Astrocyte of the spinal cord (primary cell): ENCODE results near the gene SH2D4B.
A peak's percentile ranks its signal among the peaks of the same experiment; 100 is the strongest.

ENCODE experiments used
- DNase-seq: peaks from one replicate; pipeline ENCODE4 v3.0.0; 2011; ENCODE audit warnings: low read depth, low spot score
- H3K4me3 ChIP-seq: 2 replicates; pipeline ENCODE4 v1.5.1; 2011; ENCODE audit warnings: low read depth, mild to moderate bottlenecking, low read length, moderate library complexity
- CTCF ChIP-seq: IDR thresholded peaks from 2 replicates; pipeline ENCODE4 v1.5.1; 2012; ENCODE audit warnings: low read depth, mild to moderate bottlenecking, low read length, inconsistent platforms
- in situ Hi-C: cut with HindIII; loops from 2 replicates; pipeline ENCODE4 v1.10.0; 2017; ENCODE audit warnings: low sequenced_read_pairs

The SH2D4B gene

DNA sequence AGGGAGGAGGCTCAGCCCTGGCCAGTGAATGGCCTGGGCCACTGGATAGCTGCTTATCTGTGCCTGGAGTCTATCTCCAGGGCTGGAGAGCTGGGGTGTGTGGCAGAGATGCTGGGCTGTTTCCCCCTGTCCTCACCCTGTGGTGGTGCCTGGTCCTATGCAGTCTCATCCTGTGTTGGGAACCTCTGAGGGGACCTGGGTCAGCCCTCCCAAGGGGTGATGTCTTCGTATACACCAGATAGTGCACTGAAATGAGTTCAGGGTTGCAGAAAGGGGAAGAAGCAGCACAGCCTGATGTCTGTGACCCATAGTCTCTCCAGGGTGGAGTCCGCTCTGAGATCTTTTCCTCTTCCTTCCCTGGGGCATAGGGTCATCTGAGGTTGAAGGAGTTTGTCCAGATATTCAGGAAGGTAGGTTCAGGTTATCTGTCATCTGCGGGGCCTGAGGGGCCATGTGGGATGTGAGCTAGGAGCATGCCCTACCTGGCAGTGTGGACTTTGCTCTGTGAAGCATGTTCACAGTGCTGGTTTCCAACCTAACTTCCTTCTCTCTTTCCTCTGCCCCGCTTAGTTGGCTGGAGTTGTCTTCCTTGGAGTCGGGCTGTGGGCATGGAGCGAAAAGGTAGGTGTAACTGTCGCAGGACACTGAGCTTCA lies 33.4 kb upstream of the SH2D4B start:
- no peak overlapping the region for H3K4me3 ChIP-seq
- in situ Hi-C loops = no loop called here
- no peak for DNase-seq
- TF ChIP-seq CTCF = no peak

GRCh38 chr10:80504897-80505465 lies 32.7 kb upstream of the SH2D4B start:
- no peak for DNase-seq
- H3K4me3 ChIP-seq = no peak overlapping the region
- no peak for TF ChIP-seq CTCF

GRCh38 chr10:80506189-80506575 lies 31.5 kb upstream of the SH2D4B start:
- H3K4me3 ChIP-seq = no peak overlapping the region
- in situ Hi-C loops = no loop called here
- DNase-seq = peak; percentile 78
- TF ChIP-seq CTCF = no peak

More at GRCh38 chr10:80504897-80505465, 32.7 kb upstream of the SH2D4B start:
- in situ Hi-C loops = no loop called here

DNA sequence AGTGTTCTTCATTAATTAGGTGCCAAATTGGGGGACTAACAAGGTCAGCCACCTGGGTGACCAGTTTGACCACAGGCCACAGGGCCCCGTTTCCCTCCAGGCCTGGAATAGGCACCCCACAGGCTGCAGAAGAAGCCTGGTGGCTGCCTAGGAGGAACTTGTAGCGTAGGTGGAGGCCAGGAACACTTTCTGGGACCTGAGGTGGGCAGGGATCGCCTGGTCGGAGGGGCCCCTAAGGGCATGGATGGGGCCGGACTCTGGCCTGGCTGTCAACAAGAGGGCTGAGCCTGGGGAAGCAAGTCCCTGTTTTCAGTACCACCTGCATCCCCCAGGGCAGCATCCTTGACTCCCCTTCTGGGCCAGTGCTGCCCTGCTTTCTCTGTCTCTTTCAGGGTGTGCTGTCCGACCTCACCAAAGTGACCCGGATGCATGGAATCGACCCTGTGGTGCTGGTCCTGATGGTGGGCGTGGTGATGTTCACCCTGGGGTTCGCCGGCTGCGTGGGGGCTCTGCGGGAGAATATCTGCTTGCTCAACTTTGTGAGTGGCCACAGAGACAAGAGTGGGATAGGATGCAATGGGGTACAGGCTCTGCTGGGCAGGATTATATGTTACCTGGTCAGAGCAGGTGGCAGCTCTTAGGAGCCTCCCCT lies 30.7 kb upstream of the SH2D4B start:
- in situ Hi-C loops = no loop called here
- TF ChIP-seq CTCF = no peak
- no peak for DNase-seq
- H3K4me3 ChIP-seq = no peak overlapping the region

DNA sequence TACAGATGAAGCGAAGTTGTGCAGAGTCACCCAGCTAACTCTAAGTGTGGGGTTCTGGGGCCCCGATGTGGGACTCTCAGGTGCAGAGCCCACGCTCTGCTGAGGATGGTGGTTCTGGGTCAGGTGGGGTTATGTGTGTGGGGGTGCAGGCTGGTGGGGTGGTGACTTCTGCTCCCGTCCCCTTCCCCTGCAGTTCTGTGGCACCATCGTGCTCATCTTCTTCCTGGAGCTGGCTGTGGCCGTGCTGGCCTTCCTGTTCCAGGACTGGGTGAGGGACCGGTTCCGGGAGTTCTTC lies 28.6 kb upstream of the SH2D4B start:
- TF ChIP-seq CTCF = no peak
- no peak for DNase-seq
- in situ Hi-C loops = no loop called here
- no peak overlapping the region for H3K4me3 ChIP-seq

- H3K4me3 ChIP-seq = no peak overlapping the region
- TF ChIP-seq CTCF = no peak
- in situ Hi-C loops = no loop called here
- peak; percentile 83 for DNase-seq
These were observed 28.1 kb upstream of the SH2D4B start for GRCh38 chr10:80509403-80510161.
